Liver (tissue), 9 donors: ENCODE data around the gene PSMB11. TPM values are rescaled to one million over a fixed set of nuclear protein-coding genes. Genes with fewer than 3 reads are reported as not detected.

Experiments
- DNase-seq: peaks from one replicate; pipeline ENCODE4 v3.0.0-alpha.2; 2017; ENCODE audit warnings: low spot score
- H3K27ac ChIP-seq, 2 donors: one replicate each; pipeline ENCODE4 v1.7.0; 2013; ENCODE audit warnings: inconsistent platforms in 2 of 2, low read length in 2 of 2, control low read depth in 1 of 2, low read depth in 1 of 2, mild to moderate bottlenecking in 1 of 2
- H3K27me3 ChIP-seq, 4 donors: one replicate each; pipeline versions ENCODE4 v1.6.1 to v1.7.0; 2013; ENCODE audit warnings: low read length in 3 of 4, inconsistent platforms in 1 of 4, mild to moderate bottlenecking in 1 of 4, moderate library complexity in 1 of 4; ENCODE audit not compliant: control insufficient read depth in 4 of 4, insufficient read depth in 4 of 4
- H3K36me3 ChIP-seq, 4 donors: one replicate each; pipeline versions ENCODE4 v1.6.1 to v1.7.0; 2013; ENCODE audit warnings: low read length in 3 of 4, mild to moderate bottlenecking in 3 of 4, low read depth in 1 of 4, moderate library complexity in 1 of 4; ENCODE audit not compliant: control insufficient read depth in 4 of 4, insufficient read depth in 3 of 4
- H3K4me1 ChIP-seq, 4 donors: one replicate each; pipeline versions ENCODE4 v1.6.1 to v1.7.0; 2013; ENCODE audit warnings: low read length in 3 of 4, mild to moderate bottlenecking in 3 of 4, moderate library complexity in 1 of 4; ENCODE audit not compliant: control insufficient read depth in 4 of 4, insufficient read depth in 4 of 4
- H3K4me3 ChIP-seq, 3 donors: one replicate each; pipeline versions ENCODE4 v1.6.1 to v1.7.0; 2013; ENCODE audit warnings: low read length in 3 of 3, control low read depth in 1 of 3, low read depth in 1 of 3, mild to moderate bottlenecking in 1 of 3
- H3K9ac ChIP-seq, 2 donors: one replicate each; pipeline ENCODE4 v1.7.0; 2013; ENCODE audit warnings: low read length in 2 of 2, mild to moderate bottlenecking in 2 of 2, moderate library complexity in 2 of 2, control low read depth in 1 of 2, low read depth in 1 of 2
- H3K9me3 ChIP-seq, 4 donors: one replicate each; pipeline versions ENCODE4 v1.6.1 to v1.7.0; 2013; ENCODE audit warnings: low read length in 3 of 4; ENCODE audit not compliant: control insufficient read depth in 4 of 4
- ATF3 ChIP-seq: IDR thresholded peaks from 2 replicates; pipeline ENCODE4 v1.6.1; 2016; ENCODE audit warnings: antibody characterized with exemption
- CTCF ChIP-seq: fragments of 150-350 bp; IDR thresholded peaks from 2 replicates; pipeline ENCODE4 v1.5.1; 2017; ENCODE audit warnings: improper control_type of control experiment, low read depth, low read length; ENCODE audit not compliant: missing input control
- FOXA1 ChIP-seq: IDR thresholded peaks from 2 replicates; pipeline ENCODE4 v1.6.1; 2016; ENCODE audit warnings: antibody characterized with exemption
- FOXA2 ChIP-seq: IDR thresholded peaks from 2 replicates; pipeline ENCODE4 v1.6.1; 2016; ENCODE audit warnings: antibody characterized with exemption
- GABPA ChIP-seq, 2 donors: IDR thresholded peaks in 1 of 2; conservative IDR thresholded peaks in 1 of 2; 2 replicates each; pipeline ENCODE4 v1.6.1; 2016; ENCODE audit warnings: antibody characterized with exemption in 2 of 2, mild to moderate bottlenecking in 1 of 2, moderate library complexity in 1 of 2
- HNF4A ChIP-seq, 2 donors: conservative IDR thresholded peaks; 2 replicates each; pipeline ENCODE4 v1.6.1; 2016; ENCODE audit warnings: antibody characterized with exemption in 2 of 2, mild to moderate bottlenecking in 2 of 2
- HNF4G ChIP-seq: IDR thresholded peaks from 2 replicates; pipeline ENCODE4 v1.6.1; 2016; ENCODE audit warnings: antibody characterized with exemption
- NR2F2 ChIP-seq: IDR thresholded peaks from 2 replicates; pipeline ENCODE4 v1.6.1; 2016; ENCODE audit warnings: antibody characterized with exemption
- RAD21 ChIP-seq, 2 donors: IDR thresholded peaks; 2 replicates each; pipeline ENCODE4 v1.6.1; 2016; ENCODE audit warnings: antibody characterized with exemption in 2 of 2, mild to moderate bottlenecking in 2 of 2
- REST ChIP-seq: IDR thresholded peaks from 2 replicates; pipeline ENCODE4 v1.6.1; 2016; ENCODE audit warnings: antibody characterized with exemption, mild to moderate bottlenecking
- RXRA ChIP-seq, 2 donors: IDR thresholded peaks; 2 replicates each; pipeline ENCODE4 v1.6.1; 2017 to 2018; ENCODE audit warnings: antibody characterized with exemption in 2 of 2, mild to moderate bottlenecking in 1 of 2
- SP1 ChIP-seq: IDR thresholded peaks from 2 replicates; pipeline ENCODE4 v1.6.1; 2018; ENCODE audit warnings: antibody characterized with exemption, mild to moderate bottlenecking
- TAF1 ChIP-seq: conservative IDR thresholded peaks from 2 replicates; pipeline ENCODE4 v1.6.1; 2016; ENCODE audit warnings: antibody characterized with exemption, mild to moderate bottlenecking
- YY1 ChIP-seq: IDR thresholded peaks from 2 replicates; pipeline ENCODE4 v1.6.1; 2016; ENCODE audit warnings: antibody characterized with exemption, mild to moderate bottlenecking
- WGBS: extraction: QIAGEN DNeasy Blood & Tissue Kit; methylation state at CpG from one replicate; pipeline ENCODE4 v1.1.7; 2013; 5-methylcytosine and 5-hydroxymethylcytosine counted together
- polyA plus RNA-seq, 2 donors: library from polyadenylated mRNA; stranded (reverse) in 1 of 2; unstranded in 1 of 2; fragments of 200-250 nt in 1 of 2; fragments of >200 nt in 1 of 2; fragmentation: Nextera tagmentation in 1 of 2; extraction: Ambion mirVana in 1 of 2; gene quantifications; one replicate each; pipeline versions ENCODE4 v1.2.1 to v1.2.3, GENCODE V29; 2013 to 2015
- total RNA-seq, 2 donors: library from RNA; depleted of rRNA; stranded (reverse); fragments of >200 nt; gene quantifications; one replicate each; pipeline ENCODE4 v1.2.3, GENCODE V29; 2014
- donor health status: healthy.
- donor health status: healthy.
- donor health status: healthy.
- donor health status: healthy.
- donor health status: healthy.

The PSMB11 gene
- total RNA-seq = not detected
- polyA plus RNA-seq = not detected

GRCh38 chr14:23042162-23042965 lies at the start of gene PSMB11:
TSS of gene PSMB11 (plus strand) at chr14:23042212. CDS start at chr14:23042226, 14 bp downstream.
- DNase-seq = no peak
- Histone ChIP-seq H3K4me3 (no peak within 1 kb of the TSS), H3K27me3 (no peaks in the 10 kb centered on the region), H3K36me3 (no peaks in the 10 kb centered on the region), H3K9me3 (no peaks in the 10 kb centered on the region), H3K4me1 (peaks cover 0 to 3% (median 0%) of the 10 kb centered on the region in 4 donors), H3K9ac (no peak within 1 kb of the TSS), H3K27ac (no peak within 1 kb of the TSS)
- TF ChIP-seq SP1 (no peak), FOXA2 (no peak), HNF4G (no peak), CTCF (no peak)
- 95% methylated on average over 36 of the region's 36 CpGs for WGBS

GRCh38 chr14:22993517-22993916 lies 48.5 kb upstream of the PSMB11 start:
- H3K9me3 ChIP-seq = no peaks in the 10 kb centered on the region
- no peak for DNase-seq
- H3K4me3 ChIP-seq = no peak overlapping the region
- H3K9ac ChIP-seq = no peak overlapping the region
- H3K4me1 ChIP-seq = no peaks in the 10 kb centered on the region
- H3K27ac ChIP-seq = no peak overlapping the region
- peaks cover 0 to 11% (median 9%) of the 10 kb centered on the region in 4 donors for H3K36me3 ChIP-seq
- no peaks in the 10 kb centered on the region for H3K27me3 ChIP-seq
- TF ChIP-seq REST (no peak), YY1 (no peak), GABPA (IDR thresholded peaks at IDR 0.05 in 1 of 2, conservative IDR thresholded peaks at IDR 0.05 in 1 of 2) (no peak), FOXA1 (no peak), TAF1 (no peak), FOXA2 (no peak), HNF4A (conservative IDR thresholded peaks at IDR 0.05) (no peak), RAD21 (IDR thresholded peaks at IDR 0.05) (no peak), CTCF (no peak), ATF3 (no peak), NR2F2 (no peak), RXRA (IDR thresholded peaks at IDR 0.05) (no peak)
